ENCODE results near the gene NSUN5.
"Not testable (repeated sequence)": the region's sequence is repeated elsewhere in the genome, so short reads cannot be mapped to it uniquely, and the experiment has no call there.

NSUN5 gene

GRCh38 chr7:73340514-73340913, 31.9 kb upstream of the NSUN5 start:
- TF ChIP-seq GATA2 (IDR thresholded peaks at IDR 0.05; ENCODE audit: low read depth, low read length) (no peak), GATA3 (IDR thresholded peaks at IDR 0.05; ENCODE audit: low read depth, low read length) (no peak)

GRCh38 chr7:73338321-73338720, 29.7 kb upstream of the NSUN5 start:
- TF ChIP-seq GATA2 (IDR thresholded peaks at IDR 0.05; ENCODE audit: low read depth, low read length) (no peak), GATA3 (IDR thresholded peaks at IDR 0.05; ENCODE audit: low read depth, low read length) (no peak)

GRCh38 chr7:73332447-73332846, 23.8 kb upstream of the NSUN5 start:
- TF ChIP-seq GATA3 (IDR thresholded peaks at IDR 0.05; ENCODE audit: low read depth, low read length) (no peak), GATA2 (IDR thresholded peaks at IDR 0.05; ENCODE audit: low read depth, low read length) (no peak)

GRCh38 chr7:73330772-73331171, 22.1 kb upstream of the NSUN5 start:
- no peak for TF ChIP-seq GATA2 (IDR thresholded peaks at IDR 0.05; ENCODE audit: low read depth, low read length)
- TF ChIP-seq GATA3 (IDR thresholded peaks at IDR 0.05; ENCODE audit: low read depth, low read length): no peak

- no peak for TF ChIP-seq GATA2 (IDR thresholded peaks at IDR 0.05; ENCODE audit: low read depth, low read length)
- no peak for TF ChIP-seq GATA3 (IDR thresholded peaks at IDR 0.05; ENCODE audit: low read depth, low read length)
These were observed 21.4 kb upstream of the NSUN5 start for GRCh38 chr7:73329861-73330581.

- TF ChIP-seq GATA2 (IDR thresholded peaks at IDR 0.05; ENCODE audit: low read depth, low read length): no peak
- no peak for TF ChIP-seq GATA3 (IDR thresholded peaks at IDR 0.05; ENCODE audit: low read depth, low read length)
These were observed 20.1 kb upstream of the NSUN5 start for GRCh38 chr7:73328696-73329095.

GRCh38 chr7:73327922-73328321, 19.3 kb upstream of the NSUN5 start, which contains the start of the genes FKBP6 and TRIM50:
TSS of gene FKBP6 (plus strand) at chr7:73328161. CDS start at chr7:73328429, 268 bp downstream.
TSS of gene TRIM50 (minus strand) at chr7:73328082. CDS start at chr7:73324787, 3,295 bp downstream.
- TF ChIP-seq GATA3, GATA2 (IDR thresholded peaks at IDR 0.05; ENCODE audit: low read depth, low read length): not testable (repeated sequence)

- TF ChIP-seq GATA3 (IDR thresholded peaks at IDR 0.05; ENCODE audit: low read depth, low read length) (no peak), GATA2 (IDR thresholded peaks at IDR 0.05; ENCODE audit: low read depth, low read length) (no peak)
These were observed 7.9 kb upstream of the NSUN5 start for GRCh38 chr7:73316521-73316920.

GRCh38 chr7:73314271-73314670, 5.6 kb upstream of the NSUN5 start:
- TF ChIP-seq GATA2 (IDR thresholded peaks at IDR 0.05; ENCODE audit: low read depth, low read length) (no peak), GATA3 (IDR thresholded peaks at IDR 0.05; ENCODE audit: low read depth, low read length) (no peak)

- TF ChIP-seq GATA3 (IDR thresholded peaks at IDR 0.05; ENCODE audit: low read depth, low read length) (no peak), GATA2 (IDR thresholded peaks at IDR 0.05; ENCODE audit: low read depth, low read length) (no peak)
These were observed 4.9 kb upstream of the NSUN5 start for GRCh38 chr7:73313521-73313906.

- TF ChIP-seq GATA3 (IDR thresholded peaks at IDR 0.05; ENCODE audit: low read depth, low read length): no peak
- no peak for TF ChIP-seq GATA2 (IDR thresholded peaks at IDR 0.05; ENCODE audit: low read depth, low read length)
These were observed 4.3 kb upstream of the NSUN5 start for GRCh38 chr7:73312831-73313520.

GRCh38 chr7:73308074-73308664, 457 bp downstream of the NSUN5 start:
- no peak for TF ChIP-seq GATA2 (IDR thresholded peaks at IDR 0.05; ENCODE audit: low read depth, low read length)
- no peak for TF ChIP-seq GATA3 (IDR thresholded peaks at IDR 0.05; ENCODE audit: low read depth, low read length)

- TF ChIP-seq GATA3 (IDR thresholded peaks at IDR 0.05; ENCODE audit: low read depth, low read length): no peak
- TF ChIP-seq GATA2 (IDR thresholded peaks at IDR 0.05; ENCODE audit: low read depth, low read length): no peak
These were observed 1.2 kb downstream of the NSUN5 start for GRCh38 chr7:73307436-73307835.

GRCh38 chr7:73304071-73304470, 4.6 kb downstream of the NSUN5 start:
- no peak for TF ChIP-seq GATA3 (IDR thresholded peaks at IDR 0.05; ENCODE audit: low read depth, low read length)
- TF ChIP-seq GATA2 (IDR thresholded peaks at IDR 0.05; ENCODE audit: low read depth, low read length): no peak
